Measurements from ENCODE around the gene DPEP2.
A peak's percentile ranks its signal among the peaks of the same experiment; 100 is the strongest.

DNA sequence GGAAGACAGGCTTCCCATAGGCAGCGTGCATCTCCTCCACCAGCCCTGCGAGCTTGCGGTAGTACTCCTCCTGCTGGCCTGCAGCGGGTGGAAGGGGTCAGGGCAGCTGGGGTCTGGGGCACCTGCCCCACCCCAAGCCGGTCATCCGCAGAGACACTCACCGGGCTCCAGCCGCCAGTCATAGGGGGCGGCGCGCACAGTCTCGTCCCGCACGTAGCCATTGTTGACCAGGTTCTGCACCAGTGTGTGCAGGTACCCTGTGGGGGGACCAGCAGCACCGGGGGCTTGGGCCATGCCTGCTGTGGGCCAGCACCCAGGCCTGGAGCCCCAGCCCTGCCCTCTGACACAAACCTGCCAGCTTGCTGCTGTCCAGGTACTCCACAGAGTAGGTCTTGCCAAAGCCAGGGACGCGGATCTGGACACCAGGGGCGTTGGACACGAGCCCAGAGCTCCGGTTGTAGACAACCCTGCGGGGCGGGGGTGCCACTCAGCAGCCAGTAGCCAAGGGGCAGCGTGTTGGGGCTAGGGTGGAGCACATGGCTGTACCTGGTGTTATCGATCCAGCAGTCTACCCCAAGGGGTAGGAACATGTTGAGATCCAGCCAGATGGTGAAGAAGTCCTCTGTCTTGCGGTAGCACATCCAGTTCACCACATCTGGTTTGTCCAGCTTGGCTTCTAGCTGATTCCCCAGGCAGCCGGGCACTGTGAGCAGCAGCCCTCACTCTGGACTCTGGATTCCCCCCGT, 56.6 kb downstream of the DPEP2 start:
- TF ChIP-seq CTCF (conservative IDR thresholded peaks at IDR 0.05; ENCODE audit: low read depth in 2 of 2) (0 out of 4 replicates have a peak, but pooled peaks of 1 of the 2 experiments have one; percentile 21), REST (IDR thresholded peaks at IDR 0.05; ENCODE audit: unreplicated experiment) (no peak), POLR2AphosphoS5 (IDR thresholded peaks at IDR 0.05; ENCODE audit: low read depth) (no peak), EZH2phosphoT487 (IDR thresholded peaks at IDR 0.05; ENCODE audit: unreplicated experiment) (no peak)

Measured in GM23338 (cell line).